ENCODE data around the gene VBP1.

GRCh38 chrX:155211208-155211607 lies 5.1 kb upstream of the VBP1 start:
- TF ChIP-seq CTCF (optimal IDR thresholded peaks at IDR 0.05 in 1 of 3, IDR thresholded peaks at IDR 0.05 in 1 of 3, conservative IDR thresholded peaks at IDR 0.05 in 1 of 3; ENCODE audit: extremely low read depth in 1 of 3, insufficient read depth in 2 of 3, low read length in 3 of 3) (no peak), EZH2 (IDR thresholded peaks at IDR 0.05; ENCODE audit: low read length) (no peak)

All from keratinocyte (primary cell).